ENCODE measurements around the gene FAM204A.

- TF ChIP-seq POLR2AphosphoS5 (IDR thresholded peaks at IDR 0.05; ENCODE audit: low read depth, low read length) (no peak), POLR2A (IDR thresholded peaks at IDR 0.05; ENCODE audit: low read depth, low read length) (no peak), TAF1 (IDR thresholded peaks at IDR 0.05; ENCODE audit: borderline replicate concordance, low read depth, low read length) (no peak)
These were observed 27.2 kb downstream of the FAM204A start for GRCh38 chr10:118314882-118315281.
